ENCODE results near the gene PITPNC1.
"Not testable (repeated sequence)": the region's sequence is repeated elsewhere in the genome, so short reads cannot be mapped to it uniquely, and the experiment has no call there.

Gene PITPNC1

GRCh38 chr17:67401598-67402504, 24.8 kb downstream of the PITPNC1 start:
- DNase-seq, result no peak

GRCh38 chr17:67403065-67403464, 26.0 kb downstream of the PITPNC1 start:
- DNase-seq, result no peak

GRCh38 chr17:67403483-67403882, 26.4 kb downstream of the PITPNC1 start:
- DNase-seq, result no peak

- DNase-seq, result not testable (repeated sequence)
Measured at GRCh38 chr17:67408455-67408830, 31.4 kb downstream of the PITPNC1 start.

- DNase-seq, result no peak
Measured at GRCh38 chr17:67411397-67411796, 34.3 kb downstream of the PITPNC1 start.

GRCh38 chr17:67412032-67412431, 35.0 kb downstream of the PITPNC1 start:
- DNase-seq, result no peak

- DNase-seq, result no peak
Measured at GRCh38 chr17:67412941-67413340, 35.9 kb downstream of the PITPNC1 start.

- no peak for DNase-seq
Measured at GRCh38 chr17:67413388-67413787, 36.3 kb downstream of the PITPNC1 start.

- DNase-seq, result no peak
Measured at GRCh38 chr17:67414130-67414529, 37.0 kb downstream of the PITPNC1 start.

GRCh38 chr17:67414559-67414958, 37.5 kb downstream of the PITPNC1 start:
- DNase-seq, result no peak

GRCh38 chr17:67415291-67415690, 38.2 kb downstream of the PITPNC1 start:
- DNase-seq, result no peak

- DNase-seq, result no peak
Measured at GRCh38 chr17:67417507-67417906, 40.4 kb downstream of the PITPNC1 start.

GRCh38 chr17:67420994-67421393, 43.9 kb downstream of the PITPNC1 start:
- no peak for DNase-seq

GRCh38 chr17:67421869-67422273, 44.8 kb downstream of the PITPNC1 start:
- no peak for DNase-seq

- not testable (repeated sequence) for DNase-seq
Measured at GRCh38 chr17:67422296-67422695, 45.2 kb downstream of the PITPNC1 start.

- no peak for DNase-seq
Measured at GRCh38 chr17:67422897-67423296, 45.8 kb downstream of the PITPNC1 start.

GRCh38 chr17:67425571-67426160, 48.6 kb downstream of the PITPNC1 start:
- no peak for DNase-seq

- no peak for DNase-seq
Measured at GRCh38 chr17:67427424-67427823, 50.3 kb downstream of the PITPNC1 start.

- DNase-seq, result not testable (repeated sequence)
Measured at GRCh38 chr17:67430515-67430914, 53.4 kb downstream of the PITPNC1 start.

GRCh38 chr17:67431249-67432015, 54.4 kb downstream of the PITPNC1 start:
- DNase-seq, result no peak

GRCh38 chr17:67433248-67433924, 56.3 kb downstream of the PITPNC1 start:
- DNase-seq, result no peak

GRCh38 chr17:67434061-67434525, 57.0 kb downstream of the PITPNC1 start:
- DNase-seq, result no peak

GRCh38 chr17:67435122-67435521, 58.0 kb downstream of the PITPNC1 start:
- no peak for DNase-seq
